ENCODE data around the gene ZNF346.

ZNF346 gene

GRCh38 chr5:177036443-177036842 lies 13.9 kb downstream of the ZNF346 start (continued):
- TF ChIP-seq ZNF148 (tag by site-specific recombination; IDR thresholded peaks at IDR 0.05; ENCODE audit: borderline replicate concordance) (no peak), BCL6B (tag by site-specific recombination; IDR thresholded peaks at IDR 0.05) (no peak), ZNF24 (tag by site-specific recombination; IDR thresholded peaks at IDR 0.05) (no peak), ZNF292 (tag by site-specific recombination; IDR thresholded peaks at IDR 0.05; ENCODE audit: borderline replicate concordance, low read depth) (no peak), PRDM2 (tag by site-specific recombination; IDR thresholded peaks at IDR 0.05; ENCODE audit: borderline replicate concordance) (no peak), FEZF1 (tag by site-specific recombination; IDR thresholded peaks at IDR 0.05) (no peak), ZNF596 (tag by site-specific recombination; IDR thresholded peaks at IDR 0.05) (no peak), ZNF48 (tag by site-specific recombination; IDR thresholded peaks at IDR 0.05) (no peak), ZNF658 (tag by site-specific recombination; IDR thresholded peaks at IDR 0.05) (no peak)

GRCh38 chr5:177036921-177037320 lies 14.4 kb downstream of the ZNF346 start:
- CTCF ChIA-PET: interaction anchor here (0.6 kb wide), 1 partner anchor 38 kb away, joined by 4 read pairs; no protein-coding TSS in a partner anchor
- Histone ChIP-seq H3K36me3 (ENCODE audit: control insufficient read depth in 2 of 2, insufficient read depth in 1 of 2, low read length in 2 of 2) (peaks cover 42 to 48% of the 10 kb centered on the region in 2 experiments), H3K9me3 (ENCODE audit: control insufficient read depth, insufficient read depth, low read depth, low read length) (no peaks in the 10 kb centered on the region), H3K4me1 (ENCODE audit: control insufficient read depth, insufficient read depth, low read length) (no peaks in the 10 kb centered on the region), H3K27ac (ENCODE audit: extremely low read depth, low read depth, low read length) (no peak overlapping the region), H3K4me3 (ENCODE audit: low read depth, low read length) (no peak overlapping the region)
- no peak for TF ChIP-seq ZNF704 (tag by site-specific recombination; IDR thresholded peaks at IDR 0.05)
- TF ChIP-seq ZNF48 (tag by site-specific recombination; IDR thresholded peaks at IDR 0.05): no peak
- TF ChIP-seq ZNF580 (tag by site-specific recombination; IDR thresholded peaks at IDR 0.05): no peak
- no peak for TF ChIP-seq HOXA7 (CRISPR knock-in tag; IDR thresholded peaks at IDR 0.05; ENCODE audit: borderline replicate concordance)
- no peak for TF ChIP-seq ZNF792 (tag by site-specific recombination; IDR thresholded peaks at IDR 0.05)
- no peak for TF ChIP-seq ZNF660 (tag by site-specific recombination; IDR thresholded peaks at IDR 0.05)
- TF ChIP-seq ZNF2 (tag by site-specific recombination; IDR thresholded peaks at IDR 0.05): no peak
- no peak for TF ChIP-seq ZNF211 (tag by site-specific recombination; IDR thresholded peaks at IDR 0.05; ENCODE audit: low read depth)
- no peak for TF ChIP-seq ZBTB44 (tag by site-specific recombination; IDR thresholded peaks at IDR 0.05)
- TF ChIP-seq ZNF37A (tag by site-specific recombination; IDR thresholded peaks at IDR 0.05): no peak
- no peak for TF ChIP-seq ZNF529 (tag by site-specific recombination; IDR thresholded peaks at IDR 0.05; ENCODE audit: insufficient replicate concordance)
- POLR2A ChIA-PET: no interaction called here

Data from HEK293 (cell line).